CD4-positive, alpha-beta T cell treated with Interleukin-21 for 1 hour (primary cell): ENCODE data around the gene PTPN21.

Source experiments
- DNase-seq: peaks from one replicate; pipeline ENCODE4 v3.0.0-alpha.2; 2020

PTPN21 gene

DNA sequence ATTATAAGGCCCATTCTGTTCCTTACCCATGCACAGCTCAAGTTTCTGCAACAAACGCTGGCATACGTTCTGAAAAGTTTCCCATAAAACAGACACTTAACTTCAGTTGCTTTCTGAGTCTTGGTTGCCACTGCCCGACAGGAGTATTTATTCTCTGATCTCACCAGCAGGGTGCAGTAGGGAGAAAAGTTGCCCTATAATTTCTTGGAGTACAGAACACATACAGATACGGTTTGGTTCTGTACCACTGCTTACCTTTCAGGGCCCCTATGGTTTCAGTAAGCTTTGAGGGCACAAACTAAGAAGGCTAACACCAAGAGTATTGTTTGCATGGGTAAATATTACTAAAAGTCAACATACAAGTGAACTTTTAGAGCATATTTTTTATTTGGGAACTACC is 91.5 kb downstream of the PTPN21 start:
- DNase-seq = peak; percentile 2

DNA sequence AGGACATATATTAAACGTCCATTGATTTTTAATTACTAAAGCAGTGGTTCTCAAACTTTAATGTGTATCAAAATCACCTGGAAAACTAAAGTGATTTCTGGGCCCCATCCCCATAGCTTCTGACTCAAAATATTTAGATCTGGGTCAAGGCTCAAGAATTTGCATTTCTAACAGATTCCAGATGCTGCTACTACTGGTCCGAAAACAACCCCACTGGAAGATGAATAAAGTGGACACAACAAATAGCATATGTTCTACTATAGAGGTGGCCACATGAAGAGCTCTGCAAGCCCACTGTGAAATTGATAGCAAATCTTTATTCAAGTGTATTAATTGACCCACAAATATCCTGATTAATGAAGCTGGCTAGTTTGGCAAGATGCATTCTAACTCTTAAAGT is 99.9 kb downstream of the PTPN21 start:
- no peak for DNase-seq

GRCh38 chr14:88452231-88452630 is 102.6 kb downstream of the PTPN21 start:
- no peak for DNase-seq

GRCh38 chr14:88439088-88439487 is 115.7 kb downstream of the PTPN21 start:
- DNase-seq = no peak

DNA sequence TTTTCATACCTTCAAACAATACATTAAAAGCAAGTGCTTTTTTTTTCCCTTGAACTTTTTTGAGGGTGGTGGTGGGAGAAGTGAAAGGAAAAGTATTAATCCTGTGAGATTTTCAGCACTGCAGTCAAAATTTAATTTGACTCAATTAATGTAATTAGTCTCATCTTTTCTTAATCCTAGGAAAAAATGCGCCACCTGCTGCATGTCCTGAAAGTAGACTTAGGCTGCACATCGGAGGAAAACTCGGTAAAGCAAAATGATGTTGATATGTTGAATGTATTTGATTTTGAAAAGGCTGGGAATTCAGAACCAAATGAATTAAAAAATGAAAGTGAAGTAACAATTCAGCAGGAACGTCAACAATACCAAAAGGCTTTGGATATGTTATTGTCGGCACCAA is 117.1 kb downstream of the PTPN21 start:
- no peak for DNase-seq

DNA sequence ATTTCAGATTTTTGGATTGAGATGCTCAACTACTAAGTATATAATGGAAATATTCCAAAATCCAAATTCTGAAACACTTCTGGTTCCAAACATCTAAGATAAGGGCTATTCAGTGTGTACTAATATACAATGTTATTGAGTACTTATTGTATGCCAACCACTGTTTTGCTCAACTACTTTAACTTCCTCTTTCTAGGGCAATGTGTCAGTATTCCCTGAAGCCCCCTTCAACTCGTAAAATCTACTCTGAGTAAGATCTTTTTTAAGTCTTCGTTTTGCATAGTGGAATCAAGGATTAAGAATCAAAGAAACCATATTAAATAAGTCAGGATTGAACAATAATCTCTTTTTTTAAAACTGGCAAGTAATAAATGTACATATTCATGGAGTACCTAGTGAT is 123.8 kb downstream of the PTPN21 start:
- DNase-seq = no peak

DNA sequence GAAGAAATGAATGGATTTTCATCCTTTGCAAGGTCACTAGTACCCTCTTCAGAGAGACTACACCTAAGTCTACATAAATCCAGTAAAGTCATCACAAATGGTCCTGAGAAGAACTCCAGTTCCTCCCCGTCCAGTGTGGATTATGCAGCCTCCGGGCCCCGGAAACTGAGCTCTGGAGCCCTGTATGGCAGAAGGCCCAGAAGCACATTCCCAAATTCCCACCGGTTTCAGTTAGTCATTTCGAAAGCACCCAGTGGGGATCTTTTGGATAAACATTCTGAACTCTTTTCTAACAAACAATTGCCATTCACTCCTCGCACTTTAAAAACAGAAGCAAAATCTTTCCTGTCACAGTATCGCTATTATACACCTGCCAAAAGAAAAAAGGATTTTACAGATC is 128.5 kb downstream of the PTPN21 start:
- no peak for DNase-seq

DNA sequence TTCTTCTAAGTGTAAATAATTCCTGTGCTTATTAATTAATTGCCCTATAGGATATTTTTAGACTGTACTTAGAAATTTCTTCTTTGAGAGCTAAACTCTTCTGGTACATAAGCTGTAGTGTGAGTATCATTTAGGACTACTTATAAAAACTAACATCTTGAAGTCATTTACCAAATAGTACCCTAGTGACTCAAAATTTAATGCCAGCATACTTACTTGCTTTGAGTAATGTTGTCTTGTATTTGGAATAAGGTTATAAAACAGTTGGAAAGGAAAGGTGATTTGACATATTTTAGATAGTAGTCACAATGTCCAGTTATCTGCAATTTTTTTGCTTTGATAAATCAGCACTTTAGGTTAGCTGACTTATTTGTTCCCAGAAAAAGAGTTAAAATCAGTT is 130.2 kb downstream of the PTPN21 start:
- no peak for DNase-seq

DNA sequence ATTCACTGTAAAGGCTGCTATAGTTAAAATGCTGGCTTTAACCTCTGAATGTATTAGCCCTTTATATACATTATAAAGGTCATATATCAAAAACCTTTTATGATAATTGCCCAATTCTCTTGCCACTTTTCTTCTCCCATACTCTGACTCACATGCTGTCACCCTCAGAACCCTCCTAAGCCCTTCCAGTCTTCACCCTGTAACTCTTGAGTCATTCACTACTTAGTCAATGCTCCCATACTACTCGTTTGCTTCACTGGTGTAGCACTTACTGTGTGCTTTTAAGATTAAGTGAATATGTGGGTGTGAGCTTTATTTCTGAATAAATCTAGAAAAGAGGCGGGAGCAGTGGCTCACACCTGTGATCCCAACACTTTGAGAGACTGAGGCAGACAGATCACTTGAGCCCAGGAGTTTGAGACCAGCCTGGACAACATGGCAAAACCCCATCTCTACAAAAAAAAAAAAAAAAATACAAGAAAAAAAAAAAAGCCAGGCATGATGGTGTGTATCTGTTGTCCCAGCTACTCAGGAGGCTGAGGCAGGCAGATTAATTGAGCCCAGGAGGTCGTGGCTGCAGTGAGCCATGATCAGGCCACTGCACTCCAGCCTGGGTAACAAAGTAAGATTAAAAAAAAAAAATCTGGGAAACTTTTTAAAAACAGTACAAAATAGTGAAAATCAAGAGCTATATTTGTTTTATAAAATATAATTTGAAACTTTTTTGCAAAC is 131.7 kb downstream of the PTPN21 start:
- no peak for DNase-seq

GRCh38 chr14:88422047-88422446 is 132.8 kb downstream of the PTPN21 start:
- DNase-seq = no peak

DNA sequence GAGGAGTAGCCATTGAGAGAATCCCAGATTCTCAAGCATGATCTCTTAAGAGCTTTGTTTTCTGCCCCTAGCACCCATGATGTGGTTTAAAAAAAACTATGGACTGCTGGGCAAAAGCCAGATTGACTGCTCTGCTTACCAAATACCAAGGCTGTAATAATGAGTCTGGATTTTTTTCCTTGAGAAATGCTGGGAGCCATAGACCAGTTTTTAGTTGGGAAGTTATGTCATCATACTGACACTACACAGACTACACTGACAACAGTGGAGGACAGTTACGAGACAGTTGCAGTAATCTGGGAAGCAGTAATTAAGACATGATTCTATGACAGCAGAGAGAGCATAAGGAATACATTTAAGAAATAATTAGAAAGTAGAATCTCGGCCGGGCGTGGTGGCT is 133.5 kb downstream of the PTPN21 start:
- DNase-seq = no peak

DNA sequence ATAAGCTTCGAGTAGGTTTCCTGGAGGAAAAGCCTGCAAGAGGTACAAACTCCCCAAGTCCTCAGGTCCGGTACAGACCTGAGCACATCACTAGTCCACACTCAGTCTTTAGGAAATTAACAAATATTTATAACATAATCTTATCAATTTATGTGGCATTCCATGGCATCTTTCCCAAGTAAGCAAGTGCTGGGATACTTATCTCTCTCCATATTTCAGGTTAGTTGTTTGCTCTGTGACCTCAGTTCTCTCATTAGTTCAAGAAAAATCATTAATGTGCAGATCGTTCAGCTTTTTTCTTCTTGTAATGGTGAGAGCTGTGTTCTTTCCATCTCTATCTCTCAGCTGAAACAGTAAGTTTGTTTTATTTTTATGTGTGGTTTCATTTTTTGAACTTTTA is 134.6 kb downstream of the PTPN21 start:
- DNase-seq = no peak

- DNase-seq = no peak
Observed at GRCh38 chr14:88417594-88417993, 137.2 kb downstream of the PTPN21 start.
